Fibroblast of the aortic adventitia (primary cell): ENCODE measurements around the gene AGXT2. TPM values are rescaled to one million over a fixed set of nuclear protein-coding genes. Genes with fewer than 3 reads are reported as not detected.
"Not testable (repeated sequence)": the region's sequence is repeated elsewhere in the genome, so short reads cannot be mapped to it uniquely, and the experiment has no call there.

Experiments
- DNase-seq: peaks from one replicate; pipeline ENCODE4 v3.0.0-alpha.2; 2010; ENCODE audit warnings: low read depth
- H3K4me3 ChIP-seq: 2 replicates; pipeline ENCODE4 v1.5.1; 2011; ENCODE audit warnings: low read depth, mild to moderate bottlenecking, control low read depth, low read length, moderate library complexity
- total RNA-seq: library from RNA; depleted of rRNA; stranded (reverse); fragments of >200 nt; gene quantifications from 2 replicates; pipeline ENCODE4 v1.2.3, GENCODE V29; 2012; ENCODE audit warnings: low replicate concordance
- TF ChIP-seq, protein P1 (sequence below): IDR thresholded peaks from 2 replicates; pipeline ENCODE4 v1.5.1; 2011; ENCODE audit warnings: mild to moderate bottlenecking, low read length, control low read depth, inconsistent platforms; ENCODE audit not compliant: insufficient read depth

Gene AGXT2
- total RNA-seq, 1 donor: not detected

DNA sequence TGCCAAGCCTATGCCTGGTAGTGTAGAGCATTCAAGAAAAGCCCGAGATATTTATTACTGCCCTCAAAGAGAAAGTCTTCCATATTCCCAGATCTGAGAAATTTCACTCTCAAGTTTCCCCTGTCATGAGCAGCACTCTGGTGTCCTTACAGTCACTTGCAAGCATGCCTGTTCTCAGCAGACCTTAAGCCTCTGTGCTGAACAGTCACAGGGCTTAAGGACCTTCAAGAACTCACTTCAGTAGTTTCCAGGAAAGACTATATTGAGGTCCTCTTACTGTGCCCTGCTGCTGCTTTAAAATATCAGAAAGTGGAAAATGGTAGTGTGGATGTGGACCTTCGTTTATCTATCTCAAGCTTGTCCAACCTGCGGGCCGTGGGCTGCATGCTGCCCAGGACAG lies 64.9 kb downstream of the AGXT2 start:
- TF ChIP-seq, protein P1, sequence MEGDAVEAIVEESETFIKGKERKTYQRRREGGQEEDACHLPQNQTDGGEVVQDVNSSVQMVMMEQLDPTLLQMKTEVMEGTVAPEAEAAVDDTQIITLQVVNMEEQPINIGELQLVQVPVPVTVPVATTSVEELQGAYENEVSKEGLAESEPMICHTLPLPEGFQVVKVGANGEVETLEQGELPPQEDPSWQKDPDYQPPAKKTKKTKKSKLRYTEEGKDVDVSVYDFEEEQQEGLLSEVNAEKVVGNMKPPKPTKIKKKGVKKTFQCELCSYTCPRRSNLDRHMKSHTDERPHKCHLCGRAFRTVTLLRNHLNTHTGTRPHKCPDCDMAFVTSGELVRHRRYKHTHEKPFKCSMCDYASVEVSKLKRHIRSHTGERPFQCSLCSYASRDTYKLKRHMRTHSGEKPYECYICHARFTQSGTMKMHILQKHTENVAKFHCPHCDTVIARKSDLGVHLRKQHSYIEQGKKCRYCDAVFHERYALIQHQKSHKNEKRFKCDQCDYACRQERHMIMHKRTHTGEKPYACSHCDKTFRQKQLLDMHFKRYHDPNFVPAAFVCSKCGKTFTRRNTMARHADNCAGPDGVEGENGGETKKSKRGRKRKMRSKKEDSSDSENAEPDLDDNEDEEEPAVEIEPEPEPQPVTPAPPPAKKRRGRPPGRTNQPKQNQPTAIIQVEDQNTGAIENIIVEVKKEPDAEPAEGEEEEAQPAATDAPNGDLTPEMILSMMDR: no peak
- H3K4me3 ChIP-seq: no peak overlapping the region
- no peak for DNase-seq

DNA sequence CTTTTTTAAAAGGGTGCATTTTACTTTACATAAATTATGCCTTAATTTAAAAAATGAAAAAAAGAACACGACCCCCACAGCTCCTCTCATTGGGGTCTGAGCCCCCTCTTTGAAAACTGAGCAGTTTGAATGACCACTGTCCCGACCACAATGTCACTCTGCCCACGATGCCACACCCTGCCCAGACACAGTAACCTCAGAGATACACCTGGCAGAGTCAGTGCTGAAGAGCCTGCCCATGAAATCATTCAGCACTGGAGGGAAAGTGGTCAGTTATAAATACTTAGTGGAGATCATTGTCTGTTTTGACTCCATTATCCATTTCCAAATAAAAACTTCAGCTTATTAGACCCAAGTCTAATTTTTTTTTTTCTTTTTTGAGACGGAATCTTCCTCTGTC lies 69.1 kb downstream of the AGXT2 start:
- DNase-seq: no peak
- TF ChIP-seq, protein P1: no peak
- H3K4me3 ChIP-seq: no peak overlapping the region

DNA sequence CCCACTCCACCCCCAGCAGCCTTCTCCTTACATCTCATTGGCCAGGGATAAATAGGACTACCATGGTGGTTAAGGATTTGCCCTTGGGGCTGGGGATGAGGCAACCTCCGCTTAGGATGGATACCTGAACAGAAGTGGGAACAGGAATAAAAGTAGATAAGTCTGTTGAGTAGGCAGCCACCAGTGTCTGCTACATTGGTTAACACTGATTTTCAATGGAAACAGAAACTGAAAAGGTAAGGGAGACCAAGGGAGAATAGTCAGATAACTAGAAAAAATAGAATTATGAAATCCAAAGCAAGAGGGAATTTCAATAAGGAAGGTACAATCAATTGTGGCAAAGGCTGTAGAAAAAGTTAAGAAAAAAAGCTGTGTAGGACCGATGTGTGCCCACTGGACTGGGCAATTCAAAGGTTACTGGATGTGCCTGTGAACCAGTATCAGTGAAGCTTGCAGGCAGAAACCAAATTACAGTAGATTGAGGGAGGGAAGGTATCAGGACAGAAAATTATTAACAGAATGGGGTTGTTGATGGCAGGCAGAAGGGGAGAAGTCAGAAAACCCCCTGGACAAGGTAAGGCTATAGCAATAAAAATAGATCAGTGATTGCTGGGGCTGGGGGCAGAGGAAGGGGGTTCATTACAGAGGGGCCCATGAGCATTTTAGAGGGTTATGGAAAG lies 69.7 kb downstream of the AGXT2 start:
- no peak for DNase-seq
- TF ChIP-seq, protein P1: no peak
- H3K4me3 ChIP-seq: no peak overlapping the region

DNA sequence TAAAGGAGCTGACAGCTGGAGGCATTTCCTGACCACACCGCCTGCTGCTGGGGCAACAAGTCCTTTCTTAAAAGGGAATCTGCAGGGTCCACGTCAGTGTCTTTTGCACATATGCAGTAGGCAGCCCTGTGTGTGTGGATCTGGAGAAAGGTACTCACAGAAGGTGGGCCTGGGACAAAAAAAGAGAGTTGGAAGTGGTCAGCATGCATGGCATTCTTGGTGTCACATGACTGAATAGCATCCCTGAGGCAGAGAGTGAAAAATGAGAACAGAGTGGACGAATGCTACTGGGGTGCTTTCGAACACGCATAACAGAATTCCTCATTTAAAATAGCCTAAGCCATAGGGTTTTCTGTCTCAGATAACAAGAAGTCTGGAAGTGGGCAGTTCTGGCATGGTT lies 71.4 kb downstream of the AGXT2 start:
- no peak overlapping the region for H3K4me3 ChIP-seq
- no peak for DNase-seq
- TF ChIP-seq, protein P1: no peak

DNA sequence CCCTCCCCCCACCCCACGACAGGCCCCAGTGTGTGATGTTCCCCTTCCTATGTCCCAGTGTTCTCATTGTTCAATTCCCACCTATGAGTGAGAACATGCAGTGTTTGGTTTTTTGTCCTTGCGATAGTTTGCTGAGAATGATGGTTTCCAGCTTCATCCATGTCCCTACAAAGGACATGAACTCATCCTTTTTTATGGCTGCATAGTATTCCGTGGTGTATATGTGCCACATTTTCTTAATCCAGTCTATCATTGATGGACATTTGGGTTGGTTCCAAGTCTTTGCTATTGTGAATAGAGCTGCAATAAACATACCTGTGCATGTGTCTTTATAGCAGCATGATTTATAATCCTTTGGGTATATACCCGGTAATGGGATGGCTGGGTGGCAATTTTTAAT lies 76.1 kb downstream of the AGXT2 start:
- DNase-seq: not testable (repeated sequence)

DNA sequence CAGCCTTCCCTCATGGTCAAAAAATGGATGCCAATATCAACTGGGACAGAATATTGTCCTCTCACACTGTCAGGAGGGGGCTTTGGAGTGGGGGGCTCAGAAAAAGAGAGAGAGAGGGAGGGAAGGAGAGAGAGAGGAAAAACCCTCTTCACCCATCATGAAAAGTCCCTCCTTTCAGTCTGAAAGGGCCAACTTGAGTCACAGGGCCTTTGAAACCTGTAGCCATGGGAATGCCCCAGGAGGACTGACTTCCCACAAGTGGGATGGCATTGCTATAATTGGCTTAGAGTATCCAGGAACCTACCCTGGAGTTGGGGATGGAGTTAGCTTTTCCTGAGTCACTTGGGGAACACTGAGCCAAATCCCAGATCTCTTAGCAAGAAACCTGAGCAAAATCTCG lies 77.2 kb downstream of the AGXT2 start:
- TF ChIP-seq, protein P1: no peak
- peak; percentile 12 for DNase-seq
- no peak overlapping the region for H3K4me3 ChIP-seq

More for the DNA sequence above, 76.1 kb downstream of the AGXT2 start:
- not testable (repeated sequence) for H3K4me3 ChIP-seq

DNA sequence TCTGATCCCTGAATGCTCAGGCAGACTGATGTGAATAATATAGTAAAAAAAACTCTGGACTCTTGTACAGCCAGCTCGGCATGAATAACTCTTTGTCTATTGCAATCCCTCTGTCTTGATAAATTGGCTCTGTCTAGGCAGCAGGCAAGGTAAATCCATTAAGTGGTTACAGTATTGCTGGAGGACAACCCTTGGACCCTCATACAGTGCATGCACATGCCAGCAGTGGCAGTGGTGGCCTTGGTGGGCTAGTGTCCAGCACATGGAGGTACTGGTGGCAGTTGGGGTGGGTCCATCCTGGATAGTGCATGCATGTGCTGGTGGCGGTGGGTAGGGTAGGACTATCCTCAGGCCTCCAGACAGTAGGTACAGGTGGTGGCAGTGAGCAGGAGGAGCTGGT lies 79.5 kb downstream of the AGXT2 start:
- no peak for DNase-seq
- TF ChIP-seq, protein P1: no peak
- H3K4me3 ChIP-seq: no peak overlapping the region
